DOHH2 (cell line): ENCODE results near the gene SLITRK3.

Source experiments
- EZH2phosphoT487 ChIP-seq: fragments of 200-600 bp; sonication (generic); IDR thresholded peaks from 2 replicates; pipeline ENCODE4 v1.6.1; 2017; ENCODE audit warnings: borderline replicate concordance, mild to moderate bottlenecking, antibody characterized with exemption, low read length, moderate library complexity, mixed read lengths
- TF ChIP-seq, protein P1 (sequence below): fragments of 200-600 bp; sonication (generic); IDR thresholded peaks from one replicate; pipeline ENCODE4 v1.5.1; 2014; ENCODE audit warnings: antibody characterized with exemption, mild to moderate bottlenecking, low read depth, low read length; ENCODE audit not compliant: poor library complexity, severe bottlenecking

DNA sequence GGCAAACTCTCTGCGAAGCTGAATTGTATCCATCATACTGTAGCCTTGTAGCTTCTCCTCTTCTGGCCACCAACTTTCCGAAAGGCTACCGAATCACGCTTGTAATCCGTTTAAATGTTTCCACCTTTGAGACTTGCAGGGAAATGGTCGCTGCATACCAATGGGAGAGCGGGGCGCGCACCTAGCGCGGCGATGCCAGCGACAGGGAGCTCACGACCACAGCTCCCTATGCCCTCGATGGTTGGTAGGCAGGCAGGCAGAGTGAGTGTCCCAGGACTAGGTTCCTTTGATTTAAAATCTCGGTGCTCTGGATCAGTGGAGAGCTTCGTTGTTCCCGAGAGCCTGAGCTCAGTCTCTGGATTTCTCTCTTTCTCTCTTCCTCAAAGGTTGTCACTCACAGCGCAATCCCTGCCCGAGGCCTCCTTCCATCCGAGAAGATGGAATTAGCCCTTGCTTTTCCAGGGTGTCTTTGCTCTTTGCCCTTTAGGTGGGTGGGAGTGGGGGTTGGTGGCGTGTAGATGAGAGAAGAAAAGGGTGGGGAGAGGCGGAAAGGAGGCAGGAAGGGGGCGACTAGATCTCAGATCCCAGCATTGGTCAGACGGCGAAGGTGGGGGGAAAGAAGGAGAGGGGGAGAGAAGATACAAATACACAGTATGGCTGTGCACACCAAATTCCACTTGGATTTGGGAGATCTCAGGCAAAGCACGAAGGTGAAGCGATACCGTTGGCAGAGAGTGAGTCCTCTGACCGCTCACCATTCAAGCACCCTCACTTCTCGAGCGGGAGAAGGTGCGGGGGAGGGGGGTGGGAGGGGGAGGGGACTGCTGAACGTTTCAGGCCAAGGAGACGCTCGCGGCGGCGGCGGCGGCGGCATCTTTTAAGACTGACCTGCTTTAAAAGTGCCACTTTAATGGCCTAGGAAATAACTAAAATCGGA, at the start of gene SLITRK3:
- TF ChIP-seq, protein P1, sequence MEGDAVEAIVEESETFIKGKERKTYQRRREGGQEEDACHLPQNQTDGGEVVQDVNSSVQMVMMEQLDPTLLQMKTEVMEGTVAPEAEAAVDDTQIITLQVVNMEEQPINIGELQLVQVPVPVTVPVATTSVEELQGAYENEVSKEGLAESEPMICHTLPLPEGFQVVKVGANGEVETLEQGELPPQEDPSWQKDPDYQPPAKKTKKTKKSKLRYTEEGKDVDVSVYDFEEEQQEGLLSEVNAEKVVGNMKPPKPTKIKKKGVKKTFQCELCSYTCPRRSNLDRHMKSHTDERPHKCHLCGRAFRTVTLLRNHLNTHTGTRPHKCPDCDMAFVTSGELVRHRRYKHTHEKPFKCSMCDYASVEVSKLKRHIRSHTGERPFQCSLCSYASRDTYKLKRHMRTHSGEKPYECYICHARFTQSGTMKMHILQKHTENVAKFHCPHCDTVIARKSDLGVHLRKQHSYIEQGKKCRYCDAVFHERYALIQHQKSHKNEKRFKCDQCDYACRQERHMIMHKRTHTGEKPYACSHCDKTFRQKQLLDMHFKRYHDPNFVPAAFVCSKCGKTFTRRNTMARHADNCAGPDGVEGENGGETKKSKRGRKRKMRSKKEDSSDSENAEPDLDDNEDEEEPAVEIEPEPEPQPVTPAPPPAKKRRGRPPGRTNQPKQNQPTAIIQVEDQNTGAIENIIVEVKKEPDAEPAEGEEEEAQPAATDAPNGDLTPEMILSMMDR = no peak
- TF ChIP-seq EZH2phosphoT487 = no peak
